ENCODE results near the gene PSENEN. TPM values are rescaled to one million over a fixed set of nuclear protein-coding genes. Genes with fewer than 3 reads are reported as not detected.

The PSENEN gene
- total and polyA plus RNA-seq, 9 of the 15 experiments (the other 6 are each of a cell fraction or from before 2014, with no cell fraction given) = 34.5 to 299 (median 61.1) TPM

- TF ChIP-seq SIN3A (IDR thresholded peaks at IDR 0.05; ENCODE audit: borderline replicate concordance in 2 of 2, control insufficient read depth in 1 of 2, low read depth in 2 of 2, low read length in 2 of 2) (peak; percentile 19 to 92; a peak in 2 of 4 replicates), ZNF263 (CRISPR knock-in tag; IDR thresholded peaks at IDR 0.05; ENCODE audit: borderline replicate concordance) (peak; percentile 86), ZBTB43 (CRISPR knock-in tag; IDR thresholded peaks at IDR 0.05) (no peak), GABPB1 (CRISPR knock-in tag; IDR thresholded peaks at IDR 0.05) (peak; percentile 88), EHMT2 (IDR thresholded peaks at IDR 0.05) (no peak), NONO (IDR thresholded peaks at IDR 0.05; ENCODE audit: low read depth in 2 of 2, low read length in 1 of 2) (no peak), THRAP3 (IDR thresholded peaks at IDR 0.05; ENCODE audit: borderline replicate concordance) (no peak), TARDBP (IDR thresholded peaks at IDR 0.05) (peak; percentile 93), CBX2 (IDR thresholded peaks at IDR 0.05; ENCODE audit: insufficient read depth, low read length, poor library complexity, severe bottlenecking) (no peak), CHD2 (IDR thresholded peaks at IDR 0.05; ENCODE audit: low read depth, low read length) (peak; percentile 91), EWSR1 (IDR thresholded peaks at IDR 0.05; ENCODE audit: borderline replicate concordance, low read depth, partially characterized antibody) (no peak), TAF7 (tag; IDR thresholded peaks at IDR 0.05) (no peak), ZBTB8A (IDR thresholded peaks at IDR 0.05; ENCODE audit: partially characterized antibody) (no peak), KLF1 (tag; IDR thresholded peaks at IDR 0.05) (0 out of 2 replicates have a peak, but pooled peaks have one; percentile 61), KLF6 (CRISPR knock-in tag; IDR thresholded peaks at IDR 0.05; ENCODE audit: borderline replicate concordance) (peak; percentile 85; the same call in 1 of the 2 replicates), PURB (CRISPR knock-in tag; IDR thresholded peaks at IDR 0.05; ENCODE audit: low read depth) (no peak), KLF13 (tag; IDR thresholded peaks at IDR 0.05; ENCODE audit: borderline replicate concordance, low read depth) (0 out of 2 replicates have a peak, but pooled peaks have one; percentile 37), HDAC3 (IDR thresholded peaks at IDR 0.05; ENCODE audit: borderline replicate concordance, partially characterized antibody) (no peak), ZNF347 (CRISPR knock-in tag; IDR thresholded peaks at IDR 0.05; ENCODE audit: low read depth) (no peak), FOXM1 (IDR thresholded peaks at IDR 0.05; ENCODE audit: low read depth) (peak; percentile 53), FOXM1 (CRISPR knock-in tag; IDR thresholded peaks at IDR 0.05; ENCODE audit: low read depth) (no peak)
- TF ChIP-seq, protein P1, sequence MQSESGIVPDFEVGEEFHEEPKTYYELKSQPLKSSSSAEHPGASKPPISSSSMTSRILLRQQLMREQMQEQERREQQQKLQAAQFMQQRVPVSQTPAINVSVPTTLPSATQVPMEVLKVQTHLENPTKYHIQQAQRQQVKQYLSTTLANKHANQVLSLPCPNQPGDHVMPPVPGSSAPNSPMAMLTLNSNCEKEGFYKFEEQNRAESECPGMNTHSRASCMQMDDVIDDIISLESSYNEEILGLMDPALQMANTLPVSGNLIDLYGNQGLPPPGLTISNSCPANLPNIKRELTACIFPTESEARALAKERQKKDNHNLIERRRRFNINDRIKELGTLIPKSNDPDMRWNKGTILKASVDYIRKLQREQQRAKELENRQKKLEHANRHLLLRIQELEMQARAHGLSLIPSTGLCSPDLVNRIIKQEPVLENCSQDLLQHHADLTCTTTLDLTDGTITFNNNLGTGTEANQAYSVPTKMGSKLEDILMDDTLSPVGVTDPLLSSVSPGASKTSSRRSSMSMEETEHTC (IDR thresholded peaks at IDR 0.05) = no peak
- TF ChIP-seq, protein P2, sequence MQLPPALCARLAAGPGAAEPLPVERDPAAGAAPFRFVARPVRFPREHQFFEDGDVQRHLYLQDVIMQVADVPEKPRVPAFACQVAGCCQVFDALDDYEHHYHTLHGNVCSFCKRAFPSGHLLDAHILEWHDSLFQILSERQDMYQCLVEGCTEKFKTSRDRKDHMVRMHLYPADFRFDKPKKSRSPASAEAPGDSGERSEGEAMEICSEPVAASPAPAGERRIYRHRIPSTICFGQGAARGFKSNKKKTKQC (CRISPR knock-in tag; IDR thresholded peaks at IDR 0.05) = 0 out of 2 replicates have a peak, but pooled peaks have one; percentile 73
- TF ChIP-seq, protein P3, sequence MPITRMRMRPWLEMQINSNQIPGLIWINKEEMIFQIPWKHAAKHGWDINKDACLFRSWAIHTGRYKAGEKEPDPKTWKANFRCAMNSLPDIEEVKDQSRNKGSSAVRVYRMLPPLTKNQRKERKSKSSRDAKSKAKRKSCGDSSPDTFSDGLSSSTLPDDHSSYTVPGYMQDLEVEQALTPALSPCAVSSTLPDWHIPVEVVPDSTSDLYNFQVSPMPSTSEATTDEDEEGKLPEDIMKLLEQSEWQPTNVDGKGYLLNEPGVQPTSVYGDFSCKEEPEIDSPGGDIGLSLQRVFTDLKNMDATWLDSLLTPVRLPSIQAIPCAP (CRISPR knock-in tag; IDR thresholded peaks at IDR 0.05; ENCODE audit: borderline replicate concordance) = no peak
These were observed 12.5 kb downstream of the PSENEN start, which contains the start of gene PROSER3 (continued) for GRCh38 chr19:35757749-35758608.
